PC-9 (cell line): ENCODE data around the gene ZBTB21.

ENCODE experiments used
- EZH2 ChIP-seq: fragments of 200-600 bp; sonication (generic); IDR thresholded peaks from 2 replicates; pipeline ENCODE4 v1.8.0; 2017; ENCODE audit warnings: antibody characterized with exemption, low read depth
- TF ChIP-seq, protein P1 (sequence below): fragments of 200-600 bp; sonication (generic); conservative IDR thresholded peaks from 2 replicates; pipeline ENCODE4 v1.6.1; 2017; ENCODE audit warnings: mixed run types, antibody characterized with exemption, mild to moderate bottlenecking, moderate library complexity

- TF ChIP-seq, protein P1, sequence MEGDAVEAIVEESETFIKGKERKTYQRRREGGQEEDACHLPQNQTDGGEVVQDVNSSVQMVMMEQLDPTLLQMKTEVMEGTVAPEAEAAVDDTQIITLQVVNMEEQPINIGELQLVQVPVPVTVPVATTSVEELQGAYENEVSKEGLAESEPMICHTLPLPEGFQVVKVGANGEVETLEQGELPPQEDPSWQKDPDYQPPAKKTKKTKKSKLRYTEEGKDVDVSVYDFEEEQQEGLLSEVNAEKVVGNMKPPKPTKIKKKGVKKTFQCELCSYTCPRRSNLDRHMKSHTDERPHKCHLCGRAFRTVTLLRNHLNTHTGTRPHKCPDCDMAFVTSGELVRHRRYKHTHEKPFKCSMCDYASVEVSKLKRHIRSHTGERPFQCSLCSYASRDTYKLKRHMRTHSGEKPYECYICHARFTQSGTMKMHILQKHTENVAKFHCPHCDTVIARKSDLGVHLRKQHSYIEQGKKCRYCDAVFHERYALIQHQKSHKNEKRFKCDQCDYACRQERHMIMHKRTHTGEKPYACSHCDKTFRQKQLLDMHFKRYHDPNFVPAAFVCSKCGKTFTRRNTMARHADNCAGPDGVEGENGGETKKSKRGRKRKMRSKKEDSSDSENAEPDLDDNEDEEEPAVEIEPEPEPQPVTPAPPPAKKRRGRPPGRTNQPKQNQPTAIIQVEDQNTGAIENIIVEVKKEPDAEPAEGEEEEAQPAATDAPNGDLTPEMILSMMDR: no peak
- no peak for TF ChIP-seq EZH2
Measured at GRCh38 chr21:41942457-41942856, 67.7 kb downstream of the ZBTB21 start.
